Frontal cortex (tissue), 4 donors: ENCODE measurements around the gene HS6ST1. TPM values are rescaled to one million over a fixed set of nuclear protein-coding genes. Genes with fewer than 3 reads are reported as not detected.
"Not testable (repeated sequence)": the region's sequence is repeated elsewhere in the genome, so short reads cannot be mapped to it uniquely, and the experiment has no call there.

Experiments used
- DNase-seq, 2 donors: peaks; one replicate each; pipeline ENCODE4 v3.0.0; 2012; ENCODE audit warnings: low spot score in 2 of 2
- FAIRE-seq: peaks from 2 replicates; lab custom pipeline; 2012; peaks lifted over from hg19 to GRCh38; lab: Jason Lieb, UNC
- total RNA-seq: library from RNA; depleted of rRNA; stranded (reverse); fragments of >200 nt; gene quantifications from one replicate; pipeline ENCODE4 v1.2.3, GENCODE V29; 2014
- donor health status: control.
- donor health status: control.
- donor health status: control.

Gene HS6ST1
- total RNA-seq, 1 donor from 2014 or later: 51.8 TPM

- no peak for FAIRE-seq
- no peak for DNase-seq
Observed at GRCh38 chr2:128272601-128273468, 45.8 kb downstream of the HS6ST1 start.

- no peak for DNase-seq
- no peak for FAIRE-seq
Observed at GRCh38 chr2:128271911-128272600, 46.6 kb downstream of the HS6ST1 start.

DNA sequence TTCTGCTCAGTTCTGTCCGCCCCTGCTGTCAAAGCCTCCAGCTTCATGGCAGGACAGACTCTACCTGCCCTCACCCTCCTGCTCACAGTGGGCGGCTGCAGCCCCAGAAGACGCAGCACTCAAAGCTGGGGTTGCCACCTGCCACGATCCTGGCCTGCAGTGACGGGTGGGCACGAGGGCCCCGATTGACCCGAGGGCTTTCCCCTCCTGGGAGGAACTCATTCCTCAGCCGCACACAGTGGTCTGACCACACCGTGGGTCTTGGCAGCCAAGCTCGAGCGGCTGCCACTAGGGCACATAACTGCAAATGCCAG lies 47.1 kb downstream of the HS6ST1 start:
- FAIRE-seq: no peak
- no peak for DNase-seq

GRCh38 chr2:128270672-128271596 lies 47.7 kb downstream of the HS6ST1 start:
- FAIRE-seq (no peak), DNase-seq (no peak)

GRCh38 chr2:128269990-128270671 lies 48.5 kb downstream of the HS6ST1 start:
- FAIRE-seq: no peak
- DNase-seq: no peak

DNA sequence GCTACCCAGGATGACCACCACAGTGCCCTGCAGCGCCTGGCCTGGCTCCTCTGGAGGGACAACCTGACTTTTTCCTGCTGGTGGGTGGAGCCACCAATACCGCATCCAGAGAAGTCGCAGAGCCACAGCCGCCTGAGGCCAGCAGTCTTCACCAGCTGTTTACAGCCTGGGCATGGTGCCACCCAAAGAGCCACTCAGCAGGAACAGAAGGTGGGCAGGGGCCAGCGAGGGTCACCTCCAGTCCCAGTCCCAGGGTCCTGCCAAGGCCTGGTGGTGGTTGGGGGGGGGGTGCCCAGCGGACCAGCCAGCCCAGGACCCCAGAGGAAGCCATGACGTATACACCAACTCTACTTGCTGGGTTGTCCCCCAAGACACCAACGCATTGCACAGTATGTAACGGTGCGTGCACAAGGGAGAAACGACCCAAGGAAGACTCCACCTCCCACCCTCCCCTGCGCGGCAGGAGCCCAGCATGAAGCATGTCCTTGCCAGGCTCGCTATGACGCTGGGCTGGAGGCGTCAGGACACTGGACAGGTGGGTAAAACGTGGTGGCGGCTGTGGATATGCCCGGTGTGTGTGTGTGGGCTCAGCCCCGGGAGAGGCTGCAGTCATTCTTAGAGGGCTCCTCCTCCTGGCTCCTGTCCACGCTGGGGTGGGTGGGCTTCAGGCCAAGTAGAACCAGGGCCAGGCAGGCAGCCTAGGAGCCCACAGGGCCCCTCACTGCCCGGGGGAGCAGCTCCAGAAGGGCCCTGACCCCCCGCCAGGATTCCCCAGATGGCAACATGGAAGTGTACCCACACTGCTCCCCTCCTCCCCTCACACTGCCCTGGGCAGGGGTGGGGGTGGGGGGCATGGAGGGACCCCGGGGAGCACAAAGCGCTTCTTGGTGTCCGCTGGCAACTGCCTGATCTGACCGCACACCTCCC lies 49.3 kb downstream of the HS6ST1 start:
- no peak for FAIRE-seq
- DNase-seq: no peak

GRCh38 chr2:128268611-128269010 lies 50.1 kb downstream of the HS6ST1 start:
- DNase-seq, FAIRE-seq: not testable (repeated sequence)

DNA sequence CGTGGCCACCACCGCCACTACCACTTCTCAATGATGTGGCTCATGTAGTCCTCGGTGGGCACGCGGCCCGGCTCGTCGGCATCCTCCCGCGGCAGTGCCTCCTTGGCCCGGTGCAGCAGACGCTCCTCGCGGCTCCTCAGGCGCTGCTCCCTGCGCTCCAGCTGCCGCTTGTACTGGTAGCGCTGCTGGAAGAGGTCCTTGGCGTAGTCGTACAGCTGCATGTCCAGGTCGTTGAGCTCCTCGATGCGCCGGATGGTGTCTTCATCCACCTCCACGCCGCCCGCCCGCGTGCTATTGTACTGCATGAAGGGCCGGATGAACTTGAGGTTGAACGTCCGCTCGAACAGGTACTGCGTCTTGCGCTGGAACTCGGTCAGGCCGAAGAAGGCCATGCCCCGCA lies 50.5 kb downstream of the HS6ST1 start:
- not testable (repeated sequence) for DNase-seq, FAIRE-seq

- FAIRE-seq, DNase-seq: not testable (repeated sequence)
Observed at GRCh38 chr2:128267649-128268048, 51.0 kb downstream of the HS6ST1 start.

GRCh38 chr2:128267197-128267596 lies 51.5 kb downstream of the HS6ST1 start:
- not testable (repeated sequence) for DNase-seq

DNA sequence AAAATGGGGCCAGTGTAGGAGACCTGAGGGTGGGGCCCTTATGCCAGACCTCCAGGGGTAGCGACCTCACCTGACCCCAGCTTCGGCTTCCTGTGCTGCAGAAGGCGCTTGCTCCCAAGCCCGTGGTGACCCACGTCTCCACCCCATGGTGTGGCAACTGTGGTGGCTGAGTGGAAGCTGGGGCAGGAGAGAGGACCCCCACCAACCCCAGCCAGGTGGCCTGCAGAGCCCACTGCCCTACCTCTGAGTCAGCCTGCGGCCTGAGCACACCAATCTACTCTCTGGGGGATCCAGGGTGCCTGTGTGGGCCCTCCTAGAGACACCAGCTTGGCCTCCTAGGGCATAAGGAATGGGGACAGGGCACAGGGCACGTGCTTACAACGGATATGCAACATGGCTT lies 52.2 kb downstream of the HS6ST1 start:
- FAIRE-seq, DNase-seq: not testable (repeated sequence)

More at GRCh38 chr2:128267197-128267596, 51.5 kb downstream of the HS6ST1 start:
- FAIRE-seq: not testable (repeated sequence)

DNA sequence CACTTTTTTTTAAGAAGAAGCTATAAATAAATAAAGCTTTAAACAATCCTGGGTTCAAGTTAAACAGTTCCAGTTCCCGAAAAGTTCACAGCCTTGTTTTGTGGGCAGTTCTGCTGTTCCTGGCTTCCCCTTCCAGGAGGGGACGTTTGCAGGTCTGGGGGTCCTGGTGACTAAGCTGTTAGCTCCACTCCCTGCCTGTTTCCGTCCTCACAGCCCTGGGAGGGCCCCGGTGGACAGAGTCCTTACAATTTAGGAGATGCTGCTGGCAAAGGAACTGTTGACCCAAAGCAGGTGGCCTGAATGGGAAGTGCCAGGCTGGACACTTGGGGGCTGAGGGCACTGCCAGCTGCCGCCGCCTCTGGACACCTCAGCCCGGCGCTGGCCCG lies 53.1 kb downstream of the HS6ST1 start:
- not testable (repeated sequence) for FAIRE-seq, DNase-seq

GRCh38 chr2:128264881-128265607 lies 53.6 kb downstream of the HS6ST1 start:
- no peak for DNase-seq
- FAIRE-seq: no peak

DNA sequence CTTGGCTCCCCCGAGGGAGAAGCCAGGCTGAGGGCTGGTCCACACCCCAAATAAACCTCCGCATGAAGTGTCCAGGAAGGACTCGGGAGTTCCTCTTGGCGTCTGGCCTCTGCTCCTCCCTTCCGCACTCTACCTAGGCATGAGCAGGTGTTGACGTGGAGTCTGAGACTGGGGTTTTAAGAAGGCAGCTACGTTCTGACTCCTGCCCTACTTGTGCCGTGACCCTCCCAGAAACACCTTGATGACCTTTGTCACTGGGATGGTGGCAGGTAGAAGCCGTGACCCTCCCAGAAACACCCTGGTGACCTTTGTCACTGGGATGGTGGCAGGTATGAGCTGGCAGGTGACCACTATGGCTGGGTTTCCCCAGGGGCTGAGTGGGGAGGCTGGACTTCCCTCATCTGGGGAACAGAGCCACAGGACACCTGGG lies 54.8 kb downstream of the HS6ST1 start:
- DNase-seq: no peak
- no peak for FAIRE-seq

DNA sequence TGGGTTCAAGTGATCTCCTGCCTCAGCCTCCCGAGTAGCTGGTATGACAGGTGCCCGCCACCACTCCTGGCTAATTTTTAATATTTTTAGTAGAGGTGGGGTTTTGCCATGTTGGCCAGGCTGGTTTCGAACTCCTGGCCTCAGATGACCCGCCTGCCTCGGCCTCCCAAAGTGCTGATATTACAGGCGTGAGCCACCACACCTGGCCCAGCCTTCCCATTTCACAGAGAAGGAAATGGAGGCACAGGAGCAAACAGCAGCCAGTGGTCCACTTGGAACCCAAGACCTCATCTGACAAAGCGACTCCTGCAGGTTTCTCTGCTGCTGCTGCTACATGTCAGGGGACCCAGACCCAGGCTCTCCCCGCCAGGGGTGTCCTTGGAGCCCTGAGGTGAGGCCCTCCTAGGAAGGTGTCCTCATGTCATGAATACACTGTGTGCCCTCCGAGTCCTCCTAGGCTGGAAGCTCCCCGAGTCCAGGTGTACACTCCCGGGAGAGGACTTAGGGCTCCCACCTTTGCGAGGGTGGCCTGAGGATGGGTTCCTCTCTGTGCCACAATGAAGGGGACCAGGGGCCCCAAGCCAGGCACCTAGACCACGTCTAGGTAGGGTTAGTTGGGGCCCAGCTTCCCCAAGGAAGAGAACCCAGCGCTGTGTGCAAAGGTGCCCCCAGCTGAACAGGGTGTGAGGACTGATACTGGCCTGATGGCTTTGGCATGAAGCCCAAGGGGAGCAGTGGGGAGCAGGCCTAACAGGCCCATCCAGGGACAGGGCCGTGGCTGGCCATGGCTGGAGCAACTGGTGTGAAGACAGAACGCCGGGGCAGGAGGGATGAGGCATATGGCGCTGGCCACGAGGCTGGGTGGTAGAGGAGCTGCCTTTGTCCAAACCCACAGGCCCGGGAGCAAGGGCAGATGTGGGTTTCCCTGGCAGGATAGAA lies 56.1 kb downstream of the HS6ST1 start:
- FAIRE-seq (no peak), DNase-seq (no peak)

- FAIRE-seq (no peak), DNase-seq (no peak)
Observed at GRCh38 chr2:128261245-128262128, 57.2 kb downstream of the HS6ST1 start.
